Measurements from ENCODE around the gene EYA3. TPM values are rescaled to one million over a fixed set of nuclear protein-coding genes. Genes with fewer than 3 reads are reported as not detected.

The EYA3 gene
- total RNA-seq, 1 donor from 2014 or later, result 25.3 TPM

DNA sequence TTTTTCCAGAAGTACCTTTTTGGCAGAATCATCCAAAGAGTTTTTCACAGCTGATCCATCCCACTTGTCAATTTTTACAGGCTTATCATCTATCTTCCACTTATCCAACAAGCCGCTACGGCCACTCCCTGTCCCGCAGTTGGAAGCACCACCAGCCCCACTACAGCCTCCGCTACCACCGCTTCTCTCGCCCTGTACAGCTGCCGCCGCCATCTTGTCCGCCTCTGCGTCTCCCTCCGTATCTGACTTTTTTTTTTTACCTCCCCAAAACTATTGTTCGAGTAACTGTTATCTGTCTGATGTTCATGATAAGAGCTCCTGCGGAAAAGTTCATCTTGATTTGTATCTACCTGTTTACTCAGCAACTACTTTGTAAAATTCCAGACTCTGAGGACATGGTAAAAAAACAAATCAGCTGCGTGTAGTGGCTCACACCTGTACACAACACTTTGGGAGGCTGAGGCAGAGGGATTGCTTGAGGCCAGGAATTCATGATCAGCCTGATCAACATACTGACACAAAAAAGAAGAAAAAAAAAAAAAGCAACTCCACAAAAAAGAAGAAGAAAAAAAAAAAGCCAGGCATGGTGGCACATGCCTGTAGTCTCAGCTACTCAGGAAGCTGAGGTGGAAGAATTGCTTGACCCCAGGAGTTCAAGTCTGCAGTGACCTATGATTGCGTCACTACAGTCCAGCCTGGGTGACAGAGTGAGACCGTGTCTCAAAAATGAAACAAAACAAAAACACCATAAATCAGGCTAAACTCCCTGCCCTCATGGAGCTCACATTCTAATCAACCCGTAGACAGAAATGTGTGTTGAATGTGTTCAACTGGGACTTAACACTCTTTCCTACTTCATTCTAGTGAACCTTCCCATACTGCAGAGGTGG, 8.0 kb upstream of the EYA3 start:
- no peaks in the 10 kb centered on the region for H3K4me1 Mint-ChIP-seq (ENCODE audit: low read depth, unreplicated experiment)
- DNase-seq, result no peak
- H3K36me3 Mint-ChIP-seq (ENCODE audit: unreplicated experiment), result no peaks in the 10 kb centered on the region
- no peak overlapping the region for H3K27ac Mint-ChIP-seq (ENCODE audit: unreplicated experiment)
- TF ChIP-seq, protein P1, sequence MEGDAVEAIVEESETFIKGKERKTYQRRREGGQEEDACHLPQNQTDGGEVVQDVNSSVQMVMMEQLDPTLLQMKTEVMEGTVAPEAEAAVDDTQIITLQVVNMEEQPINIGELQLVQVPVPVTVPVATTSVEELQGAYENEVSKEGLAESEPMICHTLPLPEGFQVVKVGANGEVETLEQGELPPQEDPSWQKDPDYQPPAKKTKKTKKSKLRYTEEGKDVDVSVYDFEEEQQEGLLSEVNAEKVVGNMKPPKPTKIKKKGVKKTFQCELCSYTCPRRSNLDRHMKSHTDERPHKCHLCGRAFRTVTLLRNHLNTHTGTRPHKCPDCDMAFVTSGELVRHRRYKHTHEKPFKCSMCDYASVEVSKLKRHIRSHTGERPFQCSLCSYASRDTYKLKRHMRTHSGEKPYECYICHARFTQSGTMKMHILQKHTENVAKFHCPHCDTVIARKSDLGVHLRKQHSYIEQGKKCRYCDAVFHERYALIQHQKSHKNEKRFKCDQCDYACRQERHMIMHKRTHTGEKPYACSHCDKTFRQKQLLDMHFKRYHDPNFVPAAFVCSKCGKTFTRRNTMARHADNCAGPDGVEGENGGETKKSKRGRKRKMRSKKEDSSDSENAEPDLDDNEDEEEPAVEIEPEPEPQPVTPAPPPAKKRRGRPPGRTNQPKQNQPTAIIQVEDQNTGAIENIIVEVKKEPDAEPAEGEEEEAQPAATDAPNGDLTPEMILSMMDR (IDR thresholded peaks at IDR 0.05; ENCODE audit: partially characterized antibody, unreplicated experiment), result no peak
- H3K27me3 Mint-ChIP-seq (ENCODE audit: unreplicated experiment), result no peaks in the 10 kb centered on the region
- no peak overlapping the region for H3K4me3 Mint-ChIP-seq (ENCODE audit: unreplicated experiment)
- no peaks in the 10 kb centered on the region for H3K9me3 Mint-ChIP-seq (ENCODE audit: unreplicated experiment)

DNA sequence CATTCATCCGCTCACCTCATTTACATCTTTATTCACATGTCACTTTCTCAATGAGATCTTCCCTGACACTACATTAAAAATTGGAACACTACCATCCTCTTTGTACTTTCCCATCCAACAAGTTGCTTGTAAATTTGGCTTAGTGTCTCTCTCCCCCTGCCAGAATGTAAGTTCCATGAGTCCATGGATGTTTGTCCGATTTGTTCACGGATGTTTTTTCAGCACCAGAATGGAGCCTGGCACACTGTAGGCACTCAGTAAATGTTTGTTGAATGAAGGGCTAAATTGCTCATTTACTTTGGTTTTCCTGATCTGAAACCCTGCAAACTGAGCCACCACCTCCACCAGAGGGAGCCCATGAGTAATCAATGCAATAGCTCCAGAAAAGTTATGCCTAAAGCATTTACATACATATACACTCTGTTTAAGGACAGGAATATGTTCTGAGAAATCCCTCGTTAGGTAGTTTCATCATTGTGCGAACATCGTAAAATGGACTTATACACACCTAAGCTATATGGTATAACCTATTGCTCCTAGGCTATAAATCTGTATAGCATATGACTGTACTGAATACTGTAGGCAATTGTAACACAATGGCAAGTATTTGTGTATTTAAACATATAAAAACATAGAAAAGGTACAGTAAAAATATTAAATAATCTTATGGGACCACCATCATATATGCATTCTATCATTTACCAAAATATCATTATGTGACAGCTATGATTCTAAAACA, 2.8 kb upstream of the EYA3 start:
- Mint-ChIP-seq H3K27ac (ENCODE audit: unreplicated experiment) (no peak overlapping the region), H3K27me3 (ENCODE audit: unreplicated experiment) (peaks cover 3% of the 10 kb centered on the region), H3K4me3 (ENCODE audit: unreplicated experiment) (no peak overlapping the region)

DNA sequence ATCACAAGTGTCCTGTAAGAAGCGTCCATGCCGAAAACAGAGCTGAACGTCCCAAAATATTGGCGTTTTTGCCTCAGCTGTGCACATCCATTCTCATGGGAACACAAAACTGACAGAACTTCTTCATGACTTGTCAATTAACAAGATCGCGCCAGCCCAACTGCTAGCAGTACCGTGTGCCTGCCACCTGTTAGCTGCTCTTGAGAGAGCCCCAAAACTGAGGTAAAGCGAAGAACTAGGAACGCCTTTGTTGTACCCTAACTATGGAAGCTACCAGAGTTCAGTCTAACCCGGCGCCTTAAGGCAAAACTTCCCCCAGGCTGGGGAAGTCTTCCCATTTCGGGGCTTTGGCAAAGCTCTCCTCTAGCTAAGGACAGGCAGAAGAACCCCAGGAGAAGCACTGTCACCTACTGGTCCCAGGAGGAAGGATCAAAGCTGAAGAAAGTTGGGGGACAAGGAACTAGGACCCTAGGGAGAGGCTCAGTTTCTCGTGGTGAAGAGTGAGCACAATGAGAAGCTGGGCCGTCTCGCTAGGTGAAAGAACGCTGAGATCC, 719 bp downstream of the EYA3 start:
- TF ChIP-seq, protein P1 (IDR thresholded peaks at IDR 0.05; ENCODE audit: partially characterized antibody, unreplicated experiment), result no peak
- Mint-ChIP-seq H3K36me3 (ENCODE audit: unreplicated experiment) (no peaks in the 10 kb centered on the region), H3K27ac (ENCODE audit: unreplicated experiment) (peak overlapping the region; percentile 99), H3K9me3 (ENCODE audit: unreplicated experiment) (peaks cover 6% of the 10 kb centered on the region), H3K27me3 (ENCODE audit: unreplicated experiment) (peaks cover 3% of the 10 kb centered on the region), H3K4me1 (ENCODE audit: low read depth, unreplicated experiment) (peaks cover 11% of the 10 kb centered on the region), H3K4me3 (ENCODE audit: unreplicated experiment) (peak overlapping the region; percentile 100)
- peak; percentile 23 for DNase-seq

More for the DNA sequence above, 2.8 kb upstream of the EYA3 start:
- H3K9me3 Mint-ChIP-seq (ENCODE audit: unreplicated experiment), result peaks cover 6% of the 10 kb centered on the region
- H3K4me1 Mint-ChIP-seq (ENCODE audit: low read depth, unreplicated experiment), result peaks cover 10% of the 10 kb centered on the region
- no peaks in the 10 kb centered on the region for H3K36me3 Mint-ChIP-seq (ENCODE audit: unreplicated experiment)
- peak; percentile 60 for DNase-seq
- TF ChIP-seq, protein P1 (IDR thresholded peaks at IDR 0.05; ENCODE audit: partially characterized antibody, unreplicated experiment), result peak; percentile 60

DNA sequence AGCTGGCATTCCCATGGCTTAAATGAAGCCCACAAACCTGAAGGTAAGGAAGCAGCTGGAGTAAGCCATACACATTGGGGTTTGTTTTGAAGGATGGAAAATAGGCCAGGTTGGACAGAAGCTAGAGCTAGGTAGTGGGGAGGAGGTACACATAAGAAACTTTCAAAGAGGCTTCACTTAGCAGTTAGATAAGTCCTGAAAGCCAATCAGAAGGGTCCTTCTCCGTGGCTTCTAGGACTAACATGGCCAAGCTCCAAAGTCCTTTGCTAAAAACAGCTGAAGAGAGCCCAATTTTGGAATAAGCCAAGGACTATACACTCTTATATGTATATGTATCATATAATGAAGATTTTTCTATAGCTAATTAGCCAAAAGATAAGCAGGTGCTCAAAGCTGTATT, 1.8 kb downstream of the EYA3 start:
- peaks cover 11% of the 10 kb centered on the region for H3K4me1 Mint-ChIP-seq (ENCODE audit: low read depth, unreplicated experiment)
- peaks cover 6% of the 10 kb centered on the region for H3K9me3 Mint-ChIP-seq (ENCODE audit: unreplicated experiment)
- TF ChIP-seq, protein P1 (IDR thresholded peaks at IDR 0.05; ENCODE audit: partially characterized antibody, unreplicated experiment), result no peak
- H3K27ac Mint-ChIP-seq (ENCODE audit: unreplicated experiment), result no peak overlapping the region
- peaks cover 3% of the 10 kb centered on the region for H3K27me3 Mint-ChIP-seq (ENCODE audit: unreplicated experiment)
- H3K4me3 Mint-ChIP-seq (ENCODE audit: unreplicated experiment), result peak overlapping the region; percentile 100
- no peak for DNase-seq
- no peaks in the 10 kb centered on the region for H3K36me3 Mint-ChIP-seq (ENCODE audit: unreplicated experiment)

Data from glutamatergic neuron (in vitro differentiated cells).